Mucosa of stomach (tissue), 1 donor: ENCODE data around the gene CERK.

ENCODE experiments used
- H3K27me3 ChIP-seq: one replicate; pipeline ENCODE4 v1.7.0; 2013; ENCODE audit warnings: mild to moderate bottlenecking, low read length; ENCODE audit not compliant: control insufficient read depth, insufficient read depth
- H3K36me3 ChIP-seq: one replicate; pipeline ENCODE4 v1.7.0; 2013; ENCODE audit warnings: low read length; ENCODE audit not compliant: control insufficient read depth, insufficient read depth
- H3K4me1 ChIP-seq: one replicate; pipeline ENCODE4 v1.7.0; 2013; ENCODE audit warnings: mild to moderate bottlenecking, low read length; ENCODE audit not compliant: control insufficient read depth, insufficient read depth
- H3K4me3 ChIP-seq: one replicate; pipeline ENCODE4 v1.7.0; 2013; ENCODE audit warnings: low read length
- H3K9ac ChIP-seq: one replicate; pipeline ENCODE4 v1.7.0; 2013; ENCODE audit warnings: mild to moderate bottlenecking, low read length, moderate library complexity
- H3K9me3 ChIP-seq: one replicate; pipeline ENCODE4 v1.7.0; 2013; ENCODE audit warnings: mild to moderate bottlenecking, low read length, moderate library complexity; ENCODE audit not compliant: control insufficient read depth
- donor health status: Pancreatic carcinoma.

The CERK gene

GRCh38 chr22:46686221-46687047 is 51.6 kb downstream of the CERK start:
- H3K4me3 ChIP-seq = no peak overlapping the region
- H3K9me3 ChIP-seq = no peaks in the 10 kb centered on the region
- H3K36me3 ChIP-seq = no peaks in the 10 kb centered on the region
- no peak overlapping the region for H3K9ac ChIP-seq
- H3K4me1 ChIP-seq = peaks cover 48% of the 10 kb centered on the region
- no peaks in the 10 kb centered on the region for H3K27me3 ChIP-seq

DNA sequence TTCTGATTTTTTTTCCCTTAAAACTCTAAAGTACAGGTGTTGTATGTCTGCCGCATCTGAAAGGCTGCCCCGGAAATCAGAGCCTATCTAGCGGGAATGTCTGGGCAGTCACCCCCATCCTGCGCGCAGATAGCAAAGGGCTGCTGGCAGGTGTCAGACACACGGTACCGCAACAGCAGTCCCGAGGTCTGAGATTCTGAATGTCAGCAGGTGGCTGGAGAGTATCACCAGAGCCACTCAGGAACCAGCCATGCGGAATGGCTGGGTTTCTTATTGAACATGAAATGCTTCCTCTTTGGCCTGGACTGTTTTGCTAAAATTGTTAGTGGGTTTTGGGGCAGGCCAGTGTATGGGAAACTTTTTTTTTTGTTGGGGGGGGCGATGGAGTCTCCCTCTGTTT is 53.3 kb downstream of the CERK start:
- Histone ChIP-seq H3K4me1 (peaks cover 48% of the 10 kb centered on the region), H3K4me3 (no peak overlapping the region), H3K9me3 (no peaks in the 10 kb centered on the region), H3K9ac (no peak overlapping the region), H3K27me3 (no peaks in the 10 kb centered on the region), H3K36me3 (no peaks in the 10 kb centered on the region)

- H3K36me3 ChIP-seq = peaks cover 3% of the 10 kb centered on the region
- no peak overlapping the region for H3K4me3 ChIP-seq
- no peaks in the 10 kb centered on the region for H3K9me3 ChIP-seq
- peaks cover 30% of the 10 kb centered on the region for H3K4me1 ChIP-seq
- no peak overlapping the region for H3K9ac ChIP-seq
- H3K27me3 ChIP-seq = no peaks in the 10 kb centered on the region
These were observed 55.9 kb downstream of the CERK start for GRCh38 chr22:46682011-46682731.

GRCh38 chr22:46681010-46681409 is 57.0 kb downstream of the CERK start:
- Histone ChIP-seq H3K9me3 (no peaks in the 10 kb centered on the region), H3K36me3 (peaks cover 3% of the 10 kb centered on the region), H3K4me3 (no peak overlapping the region), H3K27me3 (no peaks in the 10 kb centered on the region), H3K4me1 (peaks cover 21% of the 10 kb centered on the region), H3K9ac (no peak overlapping the region)

- Histone ChIP-seq H3K9ac (no peak overlapping the region), H3K4me1 (peaks cover 10% of the 10 kb centered on the region), H3K36me3 (peaks cover 3% of the 10 kb centered on the region), H3K27me3 (no peaks in the 10 kb centered on the region), H3K9me3 (no peaks in the 10 kb centered on the region), H3K4me3 (no peak overlapping the region)
These were observed 58.3 kb downstream of the CERK start for GRCh38 chr22:46679706-46680269.

GRCh38 chr22:46678785-46679700 is 59.0 kb downstream of the CERK start:
- Histone ChIP-seq H3K4me1 (peaks cover 2% of the 10 kb centered on the region), H3K9ac (no peak overlapping the region), H3K27me3 (no peaks in the 10 kb centered on the region), H3K9me3 (no peaks in the 10 kb centered on the region), H3K36me3 (peaks cover 3% of the 10 kb centered on the region), H3K4me3 (no peak overlapping the region)

- no peaks in the 10 kb centered on the region for H3K4me1 ChIP-seq
- H3K9ac ChIP-seq = no peak overlapping the region
- peaks cover 3% of the 10 kb centered on the region for H3K36me3 ChIP-seq
- no peaks in the 10 kb centered on the region for H3K27me3 ChIP-seq
- no peaks in the 10 kb centered on the region for H3K9me3 ChIP-seq
- H3K4me3 ChIP-seq = no peak overlapping the region
These were observed 59.9 kb downstream of the CERK start for GRCh38 chr22:46678003-46678657.

DNA sequence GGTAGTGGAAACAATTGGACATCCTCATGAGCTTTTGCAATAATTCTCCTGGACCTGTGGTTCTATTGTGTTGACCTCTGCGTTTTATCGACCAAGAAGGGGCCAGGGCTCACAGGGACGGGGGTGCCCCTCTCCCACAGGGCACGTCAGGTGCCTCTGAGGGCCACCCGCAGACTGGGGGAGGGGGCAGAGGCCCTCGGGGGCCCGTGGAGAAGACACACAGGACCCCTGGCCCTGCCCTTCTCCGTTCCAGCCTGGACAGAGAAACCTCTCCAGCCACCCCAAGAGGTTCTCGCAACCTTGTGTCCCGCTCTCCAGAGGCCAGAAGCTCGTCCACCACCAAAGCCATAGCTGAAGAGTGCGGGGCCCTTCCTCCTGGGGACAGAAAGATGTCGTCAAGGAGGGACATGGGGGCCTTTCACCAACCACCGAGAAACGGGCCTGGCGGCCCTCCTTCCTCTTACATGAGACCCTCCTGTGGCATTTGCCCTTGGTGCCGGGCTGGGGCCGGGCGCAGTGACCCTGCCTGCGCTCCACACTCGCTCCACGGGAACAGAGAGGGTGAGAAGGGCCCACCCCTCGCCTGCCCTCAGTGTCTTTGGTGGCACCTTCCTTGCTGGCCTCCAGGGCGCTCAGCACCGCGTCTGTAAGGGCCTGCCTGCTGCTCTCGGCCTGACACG is 60.6 kb downstream of the CERK start:
- peaks cover 3% of the 10 kb centered on the region for H3K36me3 ChIP-seq
- no peaks in the 10 kb centered on the region for H3K4me1 ChIP-seq
- no peak overlapping the region for H3K4me3 ChIP-seq
- H3K9me3 ChIP-seq = no peaks in the 10 kb centered on the region
- H3K27me3 ChIP-seq = no peaks in the 10 kb centered on the region
- H3K9ac ChIP-seq = no peak overlapping the region

DNA sequence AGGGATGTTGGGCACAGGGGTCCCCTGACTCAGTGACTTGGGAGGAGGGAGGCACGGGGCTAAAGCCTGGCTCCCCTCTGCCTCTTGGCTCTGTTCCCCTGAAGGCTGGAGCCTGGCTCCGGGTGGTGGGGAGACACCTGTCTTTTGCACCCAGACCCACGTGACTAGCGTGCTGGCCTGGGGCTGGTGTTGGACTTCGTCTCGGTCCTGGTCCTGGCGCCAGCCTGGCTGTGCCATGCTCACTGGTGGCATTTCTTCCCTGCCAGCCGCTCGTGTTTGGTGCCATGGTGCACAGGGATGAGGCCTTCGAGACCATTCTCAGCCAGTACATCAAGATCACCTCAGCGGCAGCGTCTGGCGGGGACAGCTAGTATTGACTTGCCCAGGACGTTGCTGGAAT is 61.2 kb downstream of the CERK start:
- Histone ChIP-seq H3K4me3 (no peak overlapping the region), H3K9ac (no peak overlapping the region), H3K27me3 (no peaks in the 10 kb centered on the region), H3K4me1 (no peaks in the 10 kb centered on the region), H3K9me3 (no peaks in the 10 kb centered on the region), H3K36me3 (peaks cover 3% of the 10 kb centered on the region)

DNA sequence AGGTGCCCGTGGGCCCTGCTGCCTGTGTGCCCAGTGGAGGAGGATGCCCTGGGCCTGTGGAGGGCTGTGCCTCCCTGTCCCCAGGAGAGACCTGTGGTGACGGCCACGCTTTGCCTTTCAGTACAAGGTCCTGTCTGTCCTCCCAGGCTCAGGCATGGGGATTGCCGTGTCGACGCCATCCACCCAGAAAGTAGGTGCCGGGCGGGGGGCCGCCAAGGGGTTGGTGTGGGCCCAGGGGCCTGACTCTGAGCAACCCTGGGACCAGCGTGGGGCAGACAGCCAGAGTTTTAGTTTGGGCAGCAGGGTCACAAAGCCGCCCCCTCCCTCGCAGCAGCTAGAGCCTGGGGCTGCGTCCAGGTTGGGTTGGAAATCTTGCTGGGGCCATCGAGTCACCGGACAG is 61.6 kb downstream of the CERK start:
- Histone ChIP-seq H3K36me3 (peaks cover 3% of the 10 kb centered on the region), H3K4me1 (no peaks in the 10 kb centered on the region), H3K9me3 (no peaks in the 10 kb centered on the region), H3K9ac (no peak overlapping the region), H3K27me3 (no peaks in the 10 kb centered on the region), H3K4me3 (no peak overlapping the region)

- no peaks in the 10 kb centered on the region for H3K9me3 ChIP-seq
- no peak overlapping the region for H3K4me3 ChIP-seq
- no peaks in the 10 kb centered on the region for H3K4me1 ChIP-seq
- H3K36me3 ChIP-seq = peaks cover 3% of the 10 kb centered on the region
- H3K9ac ChIP-seq = no peak overlapping the region
- H3K27me3 ChIP-seq = no peaks in the 10 kb centered on the region
These were observed 62.1 kb downstream of the CERK start for GRCh38 chr22:46675938-46676337.
